GM18858 (cell line): ENCODE measurements around the gene CARD9.

Experiments used
- ATAC-seq: cut with Tn5 transposase; IDR thresholded peaks from one replicate; pipeline ENCODE4 v1.9.1; 2021; ENCODE audit not compliant: unreplicated experiment

The CARD9 gene

GRCh38 chr9:136381311-136381710 is 7.8 kb upstream of the CARD9 start:
- ATAC-seq, result no peak

DNA sequence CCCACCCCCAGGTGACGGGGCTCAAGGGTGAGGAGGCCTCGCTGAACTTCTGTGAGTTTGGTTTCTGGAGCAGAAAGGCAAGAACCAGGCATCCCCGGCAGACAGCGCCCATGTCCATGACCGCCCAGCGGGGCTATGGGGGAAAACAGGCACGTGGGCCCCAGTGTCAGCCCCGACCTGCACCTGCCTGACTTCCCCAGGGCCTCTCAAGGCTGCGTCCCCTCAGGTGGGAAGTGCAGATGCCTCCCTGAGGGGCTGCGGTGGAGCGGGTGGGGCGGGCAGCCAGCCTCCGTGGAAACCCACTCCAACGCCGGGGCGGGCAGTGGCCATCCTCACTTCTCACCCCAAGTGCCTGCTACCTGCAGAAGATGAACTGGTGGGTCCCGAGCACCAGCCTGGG is 6.9 kb upstream of the CARD9 start:
- ATAC-seq, result no peak

DNA sequence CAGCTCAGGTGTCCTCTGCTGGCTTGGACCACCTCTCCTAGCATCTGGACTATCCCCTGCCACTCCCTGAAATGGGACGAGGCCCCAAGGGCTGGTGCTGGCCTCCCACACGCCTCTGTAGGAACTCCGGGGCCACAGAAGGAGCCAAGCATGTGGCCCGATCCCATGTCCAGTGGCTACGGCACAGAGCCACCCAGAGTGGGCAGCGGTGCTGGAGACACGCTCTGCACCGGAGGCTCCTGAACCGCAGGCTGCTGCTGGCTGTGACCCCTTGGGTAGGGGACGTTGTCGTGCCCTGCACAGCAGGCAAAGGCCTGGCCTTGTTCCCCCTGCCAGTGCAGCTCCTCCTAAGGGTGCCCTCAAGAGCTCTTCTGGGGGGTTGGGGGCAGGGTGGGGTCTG is 6.4 kb upstream of the CARD9 start:
- ATAC-seq, result no peak

GRCh38 chr9:136379401-136379800 is 5.9 kb upstream of the CARD9 start:
- ATAC-seq, result no peak

- no peak for ATAC-seq
Observed at GRCh38 chr9:136379003-136379287, 5.5 kb upstream of the CARD9 start.

DNA sequence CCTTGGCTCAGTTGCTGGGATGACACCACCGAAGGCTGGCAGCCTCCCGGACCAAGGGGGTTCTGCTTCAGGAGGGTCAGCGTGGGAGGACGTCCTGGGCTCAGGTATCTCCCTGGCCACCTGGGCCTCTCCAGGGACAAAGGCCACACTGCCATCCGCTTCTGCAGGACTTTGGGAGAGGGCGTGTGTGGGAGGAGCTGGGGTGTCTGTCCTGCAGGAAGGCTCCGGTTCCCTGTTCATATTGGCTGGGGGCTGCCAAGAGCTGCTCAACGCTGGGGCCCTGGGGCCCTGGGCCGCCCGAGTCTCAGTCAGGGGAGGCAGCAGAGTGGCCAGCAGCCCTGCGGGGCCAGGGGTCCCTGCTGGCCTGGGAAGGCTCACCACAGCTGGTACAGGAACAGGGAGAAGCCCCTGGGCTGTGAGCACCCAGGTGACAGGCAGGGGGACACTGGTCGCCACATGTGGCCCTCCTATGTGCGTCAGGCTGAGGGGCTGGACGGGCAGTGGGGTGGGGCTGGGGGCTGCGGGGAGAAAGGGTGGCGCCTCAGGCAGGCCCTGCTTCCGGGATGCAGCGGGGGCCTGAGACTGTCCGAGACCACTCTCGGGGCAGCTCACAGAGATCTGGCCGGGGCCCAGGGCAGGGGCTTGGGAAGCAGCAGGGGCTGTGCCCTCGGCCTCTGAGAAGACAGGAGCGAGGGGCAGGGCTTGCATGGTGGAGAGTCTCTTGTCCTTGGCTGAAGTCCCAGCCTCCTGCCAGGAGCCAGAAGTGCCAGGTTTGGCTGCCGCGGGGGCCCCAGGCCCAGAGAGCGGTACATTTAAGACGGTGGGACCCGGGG is 4.9 kb upstream of the CARD9 start:
- no peak for ATAC-seq

- no peak for ATAC-seq
Observed at GRCh38 chr9:136377341-136378169, 4.1 kb upstream of the CARD9 start.

DNA sequence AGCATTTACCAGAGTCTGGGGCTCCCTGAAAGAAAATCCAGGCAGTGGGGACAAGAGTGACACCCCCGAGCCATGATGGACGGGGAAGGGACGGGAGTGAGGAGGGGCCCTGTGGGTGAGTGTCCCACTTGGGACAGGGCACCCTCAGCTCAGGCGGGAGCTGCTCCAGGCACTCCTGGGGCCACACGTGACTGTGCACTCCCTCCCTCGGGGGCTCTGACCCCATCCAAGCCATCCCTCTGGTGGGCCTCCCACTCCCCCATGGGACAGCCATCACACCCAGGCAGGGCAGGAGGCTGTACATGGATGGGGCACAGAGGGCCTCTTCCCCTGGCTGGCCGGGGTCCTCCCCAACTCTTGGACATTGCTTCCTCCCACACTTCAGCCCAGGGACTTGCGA is 3.0 kb upstream of the CARD9 start:
- no peak for ATAC-seq

DNA sequence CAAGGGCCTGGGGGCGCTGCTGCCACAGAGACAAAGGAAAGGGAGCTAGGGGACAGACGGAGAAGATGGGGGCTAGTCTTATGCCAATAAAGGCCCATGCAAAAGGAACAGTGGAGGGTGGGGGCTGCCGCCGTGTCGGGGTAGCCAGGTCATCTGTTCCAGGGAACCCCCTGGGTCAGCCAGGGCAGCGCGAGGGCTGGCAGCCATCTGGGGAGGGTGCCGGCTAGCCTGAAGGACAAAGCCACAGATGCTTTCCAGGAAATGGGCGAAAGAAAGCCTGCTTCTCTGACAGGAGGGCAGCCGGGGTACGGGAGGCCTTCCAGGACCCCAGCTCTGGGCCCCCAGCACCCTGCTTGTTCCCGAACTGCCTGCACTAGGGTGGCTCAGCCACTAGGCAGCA is 1.6 kb upstream of the CARD9 start:
- no peak for ATAC-seq

GRCh38 chr9:136374183-136374575 is 710 bp upstream of the CARD9 start:
- no peak for ATAC-seq

DNA sequence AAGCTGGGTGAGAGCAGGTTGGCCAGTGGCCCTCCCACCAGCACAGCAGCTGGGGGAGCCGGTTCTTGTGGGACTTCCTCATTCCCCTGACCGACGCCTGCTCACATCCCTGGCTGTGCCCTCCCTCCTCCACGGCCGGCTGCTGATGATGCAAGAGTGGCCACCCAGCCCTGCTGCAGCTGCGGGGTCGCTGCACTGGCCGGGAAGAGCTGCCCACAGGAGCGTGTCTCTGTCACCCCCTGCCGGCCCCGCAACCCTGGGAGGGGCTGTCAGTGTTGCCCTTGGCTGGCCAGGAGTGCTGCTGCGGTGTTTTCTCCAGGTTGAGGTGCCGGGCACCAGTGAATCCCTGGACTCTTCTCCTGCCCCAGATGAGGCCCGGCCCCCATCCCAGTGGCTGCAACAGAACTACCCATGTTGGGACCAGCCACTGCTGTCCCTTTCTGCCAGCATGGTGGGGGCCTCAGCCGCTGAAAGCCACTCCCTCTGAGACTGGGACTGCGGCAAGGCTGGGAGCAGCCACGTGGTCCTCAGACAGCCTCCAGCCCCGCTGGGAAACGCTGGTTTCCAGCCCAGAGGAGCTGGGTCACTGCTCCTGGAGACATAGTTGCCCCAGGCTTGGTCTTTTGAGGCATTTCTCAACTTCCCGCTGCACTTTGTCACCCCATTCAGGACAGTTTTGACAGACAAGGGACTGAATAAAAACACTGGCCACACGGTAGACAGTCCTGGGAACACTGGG is 739 bp downstream of the CARD9 start:
- ATAC-seq, result no peak

GRCh38 chr9:136372006-136372405 is 1.5 kb downstream of the CARD9 start:
- no peak for ATAC-seq

DNA sequence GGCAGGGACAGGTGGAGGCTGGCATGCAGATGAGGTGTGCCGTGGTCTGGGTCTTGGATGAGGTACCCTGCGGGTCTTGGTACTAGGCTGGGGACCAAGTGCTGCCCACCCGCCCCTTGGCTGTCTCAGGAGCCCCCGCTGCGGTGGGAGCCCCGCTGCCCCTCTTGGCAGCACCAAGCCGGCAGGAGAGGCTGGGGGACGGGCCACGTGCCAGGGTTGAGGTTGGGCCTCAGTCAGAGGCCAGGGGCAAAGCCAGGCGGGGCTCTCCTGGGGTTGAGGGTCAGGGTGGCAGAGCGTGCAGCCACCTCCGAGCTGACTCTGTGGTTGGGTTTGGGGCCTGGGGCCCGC is 2.0 kb downstream of the CARD9 start:
- no peak for ATAC-seq

GRCh38 chr9:136370687-136371532 is 2.6 kb downstream of the CARD9 start:
- no peak for ATAC-seq

DNA sequence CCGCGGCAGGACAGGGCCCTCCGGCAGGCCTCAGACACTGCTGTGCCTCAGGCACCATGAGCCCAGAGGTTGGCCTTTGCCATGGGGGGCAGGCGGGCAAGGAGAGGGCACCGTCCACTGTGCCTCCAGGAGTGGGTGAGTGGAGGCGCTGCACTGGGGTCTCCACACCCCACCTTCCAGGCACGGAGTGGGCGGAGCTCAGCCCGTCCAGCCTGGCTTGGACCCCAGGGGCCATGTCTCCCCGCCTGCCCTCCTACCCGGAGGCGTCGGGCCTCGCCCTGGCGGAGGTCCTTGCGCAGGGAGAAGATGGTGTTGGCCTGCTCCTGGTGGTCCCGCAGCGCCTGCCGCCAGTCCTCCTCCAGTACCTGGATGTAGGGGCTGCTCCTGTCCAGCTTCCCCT is 3.4 kb downstream of the CARD9 start:
- no peak for ATAC-seq

DNA sequence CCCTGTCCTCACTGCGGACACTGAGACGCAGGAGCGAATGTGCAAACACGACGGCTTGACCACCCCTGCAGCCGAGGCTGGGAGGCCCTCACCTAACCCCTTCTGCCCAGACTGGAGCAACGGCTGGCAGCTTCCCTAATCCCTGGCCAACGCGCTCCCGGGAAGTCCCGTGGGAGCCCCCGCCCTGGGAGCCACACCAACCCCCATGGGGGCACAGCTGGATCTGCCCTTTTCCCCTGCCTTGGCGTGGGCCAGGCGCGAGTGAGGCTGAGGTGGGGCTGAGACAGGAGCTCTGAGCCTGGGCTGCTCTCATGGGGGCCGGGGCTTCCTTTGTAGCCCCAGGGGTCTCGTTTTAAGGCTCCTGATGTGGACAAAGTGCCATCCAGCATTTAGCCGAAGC is 5.3 kb downstream of the CARD9 start:
- ATAC-seq, result no peak

DNA sequence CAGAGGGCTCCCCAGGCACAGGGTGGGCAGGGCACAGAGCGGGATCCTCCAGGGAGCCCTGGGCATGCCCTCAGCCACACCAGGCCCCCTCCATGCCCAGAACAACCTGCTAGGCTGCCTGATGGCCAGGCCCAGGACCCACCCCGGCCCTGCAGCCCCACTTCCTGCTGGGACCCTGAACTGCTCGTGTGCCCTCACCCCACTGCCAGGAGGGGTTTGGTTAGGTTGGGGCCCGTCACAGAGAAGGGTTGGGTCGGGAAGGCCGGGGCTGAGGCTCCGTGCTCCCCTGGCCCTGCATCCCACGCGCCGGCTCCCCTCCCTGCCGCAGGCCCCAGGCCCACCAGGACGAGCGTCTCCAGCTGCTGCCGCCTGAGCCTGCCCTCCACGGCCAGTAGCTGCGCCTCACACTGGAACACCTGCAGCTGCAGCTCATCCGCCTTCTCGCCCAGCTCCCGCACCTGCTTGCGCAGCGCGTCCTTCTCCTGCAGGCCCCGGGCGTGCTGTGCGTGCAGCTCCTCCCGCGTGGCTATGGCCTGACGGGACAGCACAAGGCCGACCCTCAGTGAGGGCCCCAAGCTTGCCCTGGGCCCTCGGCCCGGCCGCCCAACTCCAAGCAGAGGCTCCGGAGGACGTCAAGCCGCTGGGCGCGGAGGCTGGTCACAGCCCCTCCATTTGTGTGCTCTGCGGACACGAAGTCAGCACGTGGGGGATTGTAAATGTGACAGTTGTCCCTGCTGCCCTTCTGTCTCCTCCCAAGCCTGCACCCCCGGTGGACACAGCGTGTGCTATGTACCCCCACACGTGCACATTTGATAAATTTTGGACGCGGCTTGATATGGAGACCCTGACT is 5.9 kb downstream of the CARD9 start:
- ATAC-seq, result no peak

DNA sequence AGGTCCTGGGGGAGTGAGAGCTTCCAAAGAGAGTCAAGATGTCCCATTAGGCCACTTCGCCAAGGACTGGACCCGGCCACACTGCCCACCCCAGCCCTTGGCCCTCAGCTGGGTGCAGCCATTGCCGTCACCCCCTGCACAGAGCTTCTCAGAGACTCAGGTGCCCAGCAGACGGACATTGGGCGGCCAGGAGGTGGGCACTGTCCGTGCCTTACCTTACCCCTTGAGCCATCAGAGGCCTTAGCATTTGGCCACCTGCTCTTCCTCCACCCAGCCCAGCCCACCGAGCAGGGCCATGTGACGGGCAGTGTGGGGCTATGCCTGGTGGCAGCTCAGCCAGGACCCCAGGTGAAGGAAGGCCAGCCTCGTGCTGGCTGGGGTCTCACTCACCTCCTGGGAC is 6.6 kb downstream of the CARD9 start:
- no peak for ATAC-seq

DNA sequence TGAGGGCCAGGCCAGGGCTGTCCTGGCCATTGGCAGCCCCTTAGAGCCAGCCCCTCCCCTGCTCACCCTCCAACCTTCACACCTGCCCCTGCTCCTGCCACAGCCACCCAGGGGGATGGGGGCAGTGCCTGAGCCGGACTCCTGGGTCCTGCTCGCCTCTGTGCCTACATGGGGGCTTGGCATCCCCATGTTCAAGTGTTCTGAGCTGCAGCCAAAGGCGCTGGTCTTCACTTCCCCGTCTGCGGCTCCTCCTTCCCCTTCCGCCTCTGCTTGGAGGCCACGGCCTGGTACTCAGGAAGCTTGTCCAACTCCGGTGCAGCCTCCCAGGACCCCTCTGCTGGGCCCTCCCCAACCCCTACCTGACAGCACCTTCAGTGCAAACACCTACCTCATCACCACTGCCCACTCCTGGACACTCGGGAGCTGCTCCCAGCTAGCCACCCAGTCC is 7.7 kb downstream of the CARD9 start:
- no peak for ATAC-seq
